ENCODE measurements around the gene MFN2. TPM values are rescaled to one million over a fixed set of nuclear protein-coding genes. Genes with fewer than 3 reads are reported as not detected.

Gene MFN2
- total and polyA plus RNA-seq, 11 donors: 263 to 900 (median 625) TPM

- Histone ChIP-seq H3K9me3 (no peaks in the 10 kb centered on the region), H3K36me3 (peaks cover 2 to 100% (median 99%) of the 10 kb centered on the region in 9 donors), H3K27ac (peak overlapping the region in 7 of 12 donors; percentile 22 to 99 (median 98)), H3K4me1 (peaks cover 0 to 15% (median 0%) of the 10 kb centered on the region in 12 donors), H3K4me3 (no peak overlapping the region), H3K27me3 (no peaks in the 10 kb centered on the region)
- TF ChIP-seq CTCF (IDR thresholded peaks at IDR 0.05) (no peak), POLR2A (IDR thresholded peaks at IDR 0.05) (no peak)
- WGBS, 4 donors: 70 to 83% (median 76%) methylated on average over 4 to 5 of the region's 5 CpGs
- intact Hi-C loops (cut with DNase I): no loop called here
- DNase-seq (no peak), ATAC-seq (no peak)
These were observed 17.0 kb downstream of the MFN2 start for GRCh38 chr1:11997081-11997850.

- ATAC-seq (no peak), DNase-seq (no peak)
- peaks cover 2 to 100% (median 99%) of the 10 kb centered on the region in 9 donors for H3K36me3 ChIP-seq
- peaks cover 0 to 18% (median 0%) of the 10 kb centered on the region in 12 donors for H3K4me1 ChIP-seq
- no peak for TF ChIP-seq CTCF (IDR thresholded peaks at IDR 0.05)
- TF ChIP-seq POLR2A (IDR thresholded peaks at IDR 0.05): no peak
- 73 to 82% (median 80%) methylated on average over 5 of the region's 5 CpGs for WGBS, 4 donors
- no peak overlapping the region for H3K27ac ChIP-seq
- no peaks in the 10 kb centered on the region for H3K27me3 ChIP-seq
- intact Hi-C loops (cut with DNase I): no loop called here
- H3K4me3 ChIP-seq: no peak overlapping the region
- no peaks in the 10 kb centered on the region for H3K9me3 ChIP-seq
These were observed 18.4 kb downstream of the MFN2 start for GRCh38 chr1:11998636-11999035.

GRCh38 chr1:11999236-11999635 lies 19.0 kb downstream of the MFN2 start:
- TF ChIP-seq POLR2A (IDR thresholded peaks at IDR 0.05) (no peak), CTCF (IDR thresholded peaks at IDR 0.05) (no peak)
- peaks cover 0 to 18% (median 0%) of the 10 kb centered on the region in 12 donors for H3K4me1 ChIP-seq
- intact Hi-C loops (cut with DNase I): no loop called here
- no peaks in the 10 kb centered on the region for H3K9me3 ChIP-seq
- H3K27ac ChIP-seq: peak overlapping the region in 1 of 12 donors; percentile 16
- DNase-seq (no peak), ATAC-seq (no peak)
- H3K4me3 ChIP-seq: no peak overlapping the region
- no peaks in the 10 kb centered on the region for H3K27me3 ChIP-seq
- H3K36me3 ChIP-seq: peaks cover 2 to 100% (median 99%) of the 10 kb centered on the region in 9 donors
- WGBS, 4 donors: 78 to 95% (median 87%) methylated on average over 3 of the region's 3 CpGs

GRCh38 chr1:12001249-12001917 lies 21.1 kb downstream of the MFN2 start:
- Histone ChIP-seq H3K9me3 (no peaks in the 10 kb centered on the region), H3K4me3 (no peak overlapping the region), H3K36me3 (peaks cover 5 to 100% (median 100%) of the 10 kb centered on the region in 9 donors), H3K27me3 (no peaks in the 10 kb centered on the region), H3K27ac (peak overlapping the region in 9 of 12 donors; percentile 4 to 74 (median 34)), H3K4me1 (peaks cover 0 to 25% (median 0%) of the 10 kb centered on the region in 12 donors)
- TF ChIP-seq CTCF (IDR thresholded peaks at IDR 0.05) (peak; percentile 15 to 54 (median 34)), POLR2A (IDR thresholded peaks at IDR 0.05) (no peak)
- peak in 1 of 4 donors; percentile 1 for ATAC-seq
- no peak for DNase-seq
- 73 to 87% (median 80%) methylated on average over 14 of the region's 14 CpGs for WGBS, 4 donors
- intact Hi-C loops (cut with DNase I): no loop called here

Measured in heart left ventricle (tissue), 16 donors.